H9 (cell line): ENCODE results near the gene DNASE1L1. TPM values are rescaled to one million over a fixed set of nuclear protein-coding genes. Genes with fewer than 3 reads are reported as not detected.

Experiments
- DNase-seq: peaks from one replicate; pipeline ENCODE4 v3.0.0-alpha.2; 2017
- H2AFZ ChIP-seq: one replicate; pipeline ENCODE4 v1.6.1; 2013; ENCODE audit warnings: mild to moderate bottlenecking, low read length, control low read depth, moderate library complexity
- H2AK5ac ChIP-seq: 2 replicates; pipeline ENCODE4 v1.6.1; 2013; ENCODE audit warnings: low read length, control low read depth, mixed read lengths; ENCODE audit not compliant: insufficient read length
- H2BK120ac ChIP-seq: one replicate; pipeline ENCODE4 v1.6.1; 2013; ENCODE audit warnings: low read depth, mild to moderate bottlenecking, low read length, control low read depth, inconsistent platforms; ENCODE audit not compliant: poor library complexity, severe bottlenecking
- H2BK12ac ChIP-seq: 2 replicates; pipeline ENCODE4 v1.6.1; 2013; ENCODE audit warnings: low read length, control low read depth, mixed read lengths, low read depth; ENCODE audit not compliant: insufficient read length
- H2BK15ac ChIP-seq: 2 replicates; pipeline ENCODE4 v1.6.1; 2013; ENCODE audit warnings: low read depth, low read length, control low read depth
- H2BK20ac ChIP-seq: one replicate; pipeline ENCODE4 v1.6.1; 2013; ENCODE audit warnings: low read depth, mild to moderate bottlenecking, low read length, control low read depth, inconsistent platforms; ENCODE audit not compliant: poor library complexity, severe bottlenecking
- H2BK5ac ChIP-seq: 2 replicates; pipeline ENCODE4 v1.6.1; 2013; ENCODE audit warnings: low read length, control low read depth, mixed read lengths; ENCODE audit not compliant: insufficient read length
- H3K14ac ChIP-seq: 2 replicates; pipeline ENCODE4 v1.6.1; 2013; ENCODE audit warnings: low read length, control low read depth; ENCODE audit not compliant: insufficient read depth
- H3K18ac ChIP-seq: 2 replicates; pipeline ENCODE4 v1.6.1; 2013; ENCODE audit warnings: low read depth, mild to moderate bottlenecking, mixed read lengths, low read length, control low read depth; ENCODE audit not compliant: insufficient read length
- H3K23ac ChIP-seq: 2 replicates; pipeline ENCODE4 v1.6.1; 2013; ENCODE audit warnings: low read length, control low read depth, mixed read lengths, low read depth; ENCODE audit not compliant: insufficient read length
- H3K23me2 ChIP-seq: 2 replicates; pipeline ENCODE4 v1.6.1; 2013; ENCODE audit warnings: low read depth, mild to moderate bottlenecking, mixed read lengths, low read length, control low read depth; ENCODE audit not compliant: insufficient read length, poor library complexity, severe bottlenecking
- H3K27ac ChIP-seq: 2 replicates; pipeline ENCODE4 v1.5.1; 2013; ENCODE audit warnings: low read length, control low read depth, mixed read lengths, low read depth; ENCODE audit not compliant: insufficient read length
- H3K27me3 ChIP-seq: 2 replicates; pipeline ENCODE4 v1.6.1; 2013; ENCODE audit warnings: low read length, control low read depth, inconsistent platforms; ENCODE audit not compliant: insufficient read depth
- H3K4ac ChIP-seq: 2 replicates; pipeline ENCODE4 v1.6.1; 2013; ENCODE audit warnings: low read depth, mild to moderate bottlenecking, control low read depth, inconsistent platforms, low read length, moderate library complexity
- H3K4me1 ChIP-seq: 2 replicates; pipeline ENCODE4 v1.6.1; 2013; ENCODE audit warnings: low read length, control low read depth, inconsistent platforms; ENCODE audit not compliant: insufficient read depth
- H3K4me2 ChIP-seq: 2 replicates; pipeline ENCODE4 v1.6.1; 2013; ENCODE audit warnings: low read length, control low read depth, mixed read lengths; ENCODE audit not compliant: insufficient read length, insufficient read depth
- H3K56ac ChIP-seq: 2 replicates; pipeline ENCODE4 v1.6.1; 2013; ENCODE audit warnings: low read depth, mild to moderate bottlenecking, mixed read lengths, low read length, control low read depth; ENCODE audit not compliant: insufficient read length
- H3K79me1 ChIP-seq: 2 replicates; pipeline ENCODE4 v1.6.1; 2013; ENCODE audit warnings: low read depth, mild to moderate bottlenecking, moderate library complexity, low read length, control low read depth, inconsistent platforms; ENCODE audit not compliant: insufficient read depth, poor library complexity, severe bottlenecking
- H3K79me2 ChIP-seq: 2 replicates; pipeline ENCODE4 v1.6.1; 2013; ENCODE audit warnings: low read length, control low read depth, inconsistent platforms; ENCODE audit not compliant: insufficient read depth
- H3K9ac ChIP-seq: 2 replicates; pipeline ENCODE4 v1.6.1; 2013; ENCODE audit warnings: low read length, control low read depth, mixed read lengths; ENCODE audit not compliant: insufficient read length; ENCODE audit errors: extremely low read depth
- H3K9me3 ChIP-seq: one replicate; pipeline ENCODE4 v1.6.1; 2013; ENCODE audit warnings: low read depth, low read length, inconsistent platforms; ENCODE audit not compliant: control insufficient read depth
- H3T11ph ChIP-seq: one replicate; pipeline ENCODE4 v1.6.1; 2013; ENCODE audit warnings: mild to moderate bottlenecking, low read length, control low read depth, inconsistent platforms
- H4K20me1 ChIP-seq: one replicate; pipeline ENCODE4 v1.6.1; 2013; ENCODE audit not compliant: control insufficient read depth, insufficient read length, insufficient read depth
- H4K5ac ChIP-seq: 2 replicates; pipeline ENCODE4 v1.6.1; 2013; ENCODE audit warnings: low read depth, mild to moderate bottlenecking, mixed read lengths, low read length, control low read depth; ENCODE audit not compliant: insufficient read length
- H4K8ac ChIP-seq: replicated peaks from 2 replicates; pipeline ENCODE4 v1.6.1; 2013; ENCODE audit warnings: low read length, control low read depth, mixed read lengths, low read depth; ENCODE audit not compliant: insufficient read length
- H4K91ac ChIP-seq: 2 replicates; pipeline ENCODE4 v1.6.1; 2013; ENCODE audit warnings: low read depth, mild to moderate bottlenecking, moderate library complexity, mixed read lengths, low read length, control low read depth; ENCODE audit not compliant: insufficient read length
- H3K27ac Mint-ChIP-seq, 3 experiments: 2 replicates in 2 of 3; 3 replicates in 1 of 3; pipeline ENCODE4 v1.8.0; 2020 to 2021; ENCODE audit warnings: mixed read lengths in 3 of 3, mild to moderate bottlenecking in 1 of 3, moderate library complexity in 1 of 3
- H3K27me3 Mint-ChIP-seq: 2 replicates; pipeline ENCODE4 v1.8.0; 2021; ENCODE audit warnings: low read depth, mild to moderate bottlenecking, moderate library complexity, mixed read lengths
- H3K36me3 Mint-ChIP-seq, 3 experiments: 2 replicates in 2 of 3; 3 replicates in 1 of 3; pipeline ENCODE4 v1.8.0; 2020 to 2021; ENCODE audit warnings: low read depth in 3 of 3, mixed read lengths in 3 of 3; ENCODE audit not compliant: insufficient read depth in 1 of 3
- H3K4me1 Mint-ChIP-seq, 2 experiments: 2 replicates each; pipeline ENCODE4 v1.8.0; 2020; ENCODE audit warnings: mixed read lengths in 2 of 2
- H3K4me3 Mint-ChIP-seq, 2 experiments: 2 replicates in 1 of 2; 3 replicates in 1 of 2; pipeline ENCODE4 v1.8.0; 2020 to 2021; ENCODE audit warnings: mild to moderate bottlenecking in 2 of 2, mixed read lengths in 2 of 2, moderate library complexity in 1 of 2
- H3K9me3 Mint-ChIP-seq, 2 experiments: 2 replicates in 1 of 2; 3 replicates in 1 of 2; pipeline ENCODE4 v1.8.0; 2020; ENCODE audit warnings: mild to moderate bottlenecking in 2 of 2, mixed read lengths in 2 of 2, moderate library complexity in 1 of 2
- WGBS: extraction: QIAGEN DNeasy Blood & Tissue Kit; methylation state at CpG from one replicate; pipeline ENCODE4 v1.1.7; 2013; ENCODE audit warnings: missing lambda C conversion rate, low lambda C conversion rate, mixed read lengths; ENCODE audit not compliant: insufficient read length; ENCODE audit errors: extremely low coverage; 5-methylcytosine and 5-hydroxymethylcytosine counted together
- total RNA-seq: library from RNA; stranded (reverse); gene quantifications from 2 replicates; pipeline ENCODE4 v1.2.1, GENCODE V29; 2021
- TF ChIP-seq, protein P1 (sequence below): fragments of 200-600 bp; sonication (generic); conservative IDR thresholded peaks from 3 replicates; pipeline ENCODE4 v1.8.0; 2021; ENCODE audit warnings: antibody characterized with exemption, mild to moderate bottlenecking

DNASE1L1 gene
- total RNA-seq, 1 experiment from 2014 or later, result 14.5 TPM

DNA sequence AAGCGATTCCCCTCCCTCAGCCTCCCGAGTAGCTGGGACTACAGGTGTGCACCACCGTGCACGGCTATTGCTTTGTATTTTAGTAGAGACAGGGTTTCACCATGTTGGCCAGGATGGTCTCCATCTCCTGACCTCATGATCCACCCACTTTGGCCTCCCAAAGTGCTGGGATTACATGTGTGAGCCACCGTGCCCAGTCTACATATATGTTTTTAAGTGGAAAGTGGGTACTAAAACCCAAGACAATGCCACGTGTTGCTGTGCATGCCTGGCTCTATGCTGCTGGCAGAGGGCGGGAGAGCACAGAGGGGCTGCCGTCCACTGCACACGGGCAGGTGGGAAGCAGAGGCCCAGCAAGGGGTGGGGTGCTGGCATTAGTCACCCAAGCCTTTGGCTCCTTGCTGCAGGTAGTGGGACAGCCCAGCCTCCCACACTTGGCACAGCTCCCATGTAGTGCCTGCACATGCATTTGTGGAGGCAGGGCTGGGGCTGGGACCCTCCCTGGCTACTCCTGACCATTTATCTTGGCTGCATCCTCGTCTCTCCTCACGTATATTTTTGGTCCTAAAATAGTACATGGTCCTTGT, 26.5 kb downstream of the DNASE1L1 start:
- H4K8ac ChIP-seq, result no peak overlapping the region
- H3K27ac ChIP-seq, result no peak overlapping the region
- H4K20me1 ChIP-seq, result no peaks in the 10 kb centered on the region
- no peak overlapping the region for H3K14ac ChIP-seq
- H3K4me1 Mint-ChIP-seq, result peaks cover 17 to 33% of the 10 kb centered on the region in 2 experiments
- no CpG with 5 or more reads among the region's 11 CpGs for WGBS
- H3K79me2 ChIP-seq, result no peaks in the 10 kb centered on the region; the same call in 1 of the 2 replicates
- DNase-seq, result no peak
- H3K4me3 Mint-ChIP-seq, result no peak overlapping the region
- no peak overlapping the region for H4K5ac ChIP-seq
- no peak overlapping the region for H3T11ph ChIP-seq
- H3K4ac ChIP-seq, result no peak overlapping the region
- H3K9me3 Mint-ChIP-seq, result peaks cover 36 to 41% of the 10 kb centered on the region in 2 experiments
- TF ChIP-seq, protein P1, sequence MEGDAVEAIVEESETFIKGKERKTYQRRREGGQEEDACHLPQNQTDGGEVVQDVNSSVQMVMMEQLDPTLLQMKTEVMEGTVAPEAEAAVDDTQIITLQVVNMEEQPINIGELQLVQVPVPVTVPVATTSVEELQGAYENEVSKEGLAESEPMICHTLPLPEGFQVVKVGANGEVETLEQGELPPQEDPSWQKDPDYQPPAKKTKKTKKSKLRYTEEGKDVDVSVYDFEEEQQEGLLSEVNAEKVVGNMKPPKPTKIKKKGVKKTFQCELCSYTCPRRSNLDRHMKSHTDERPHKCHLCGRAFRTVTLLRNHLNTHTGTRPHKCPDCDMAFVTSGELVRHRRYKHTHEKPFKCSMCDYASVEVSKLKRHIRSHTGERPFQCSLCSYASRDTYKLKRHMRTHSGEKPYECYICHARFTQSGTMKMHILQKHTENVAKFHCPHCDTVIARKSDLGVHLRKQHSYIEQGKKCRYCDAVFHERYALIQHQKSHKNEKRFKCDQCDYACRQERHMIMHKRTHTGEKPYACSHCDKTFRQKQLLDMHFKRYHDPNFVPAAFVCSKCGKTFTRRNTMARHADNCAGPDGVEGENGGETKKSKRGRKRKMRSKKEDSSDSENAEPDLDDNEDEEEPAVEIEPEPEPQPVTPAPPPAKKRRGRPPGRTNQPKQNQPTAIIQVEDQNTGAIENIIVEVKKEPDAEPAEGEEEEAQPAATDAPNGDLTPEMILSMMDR, result no peak
- peaks cover 2% of the 10 kb centered on the region; the same call in 1 of the 2 replicates for H3K27me3 Mint-ChIP-seq
- H2AFZ ChIP-seq, result no peak overlapping the region
- H2BK12ac ChIP-seq, result no peak overlapping the region
- no peak overlapping the region for H3K18ac ChIP-seq
- H3K4me2 ChIP-seq, result no peak overlapping the region
- H3K23ac ChIP-seq, result no peak overlapping the region
- no peak overlapping the region for H2BK5ac ChIP-seq
- H3K23me2 ChIP-seq, result peaks cover 9% of the 10 kb centered on the region
- no peak overlapping the region for H2BK15ac ChIP-seq
- peaks cover 14% of the 10 kb centered on the region for H3K9me3 ChIP-seq
- no peak overlapping the region for H4K91ac ChIP-seq
- no peak overlapping the region for H2AK5ac ChIP-seq
- no peaks in the 10 kb centered on the region; the same call in 1 of the 2 replicates for H3K4me1 ChIP-seq
- H3K27me3 ChIP-seq, result no peaks in the 10 kb centered on the region
- H3K9ac ChIP-seq, result no peak overlapping the region
- H3K36me3 Mint-ChIP-seq, result peaks cover 15 to 29% (median 22%) of the 10 kb centered on the region in 3 experiments
- H3K27ac Mint-ChIP-seq, result peak overlapping the region in 1 of 3 experiments; percentile 91; a peak in 1 of 7 replicates
- H2BK20ac ChIP-seq, result no peak overlapping the region
- no peaks in the 10 kb centered on the region for H3K79me1 ChIP-seq
- no peak overlapping the region for H2BK120ac ChIP-seq
- H3K56ac ChIP-seq, result no peak overlapping the region
